Stimulated activated memory B cell treated with anti-CD40 and anti-IgM and Interleukin-4, amounts not matched to agents 10 μg/mL and 1 μg/mL and 100 μg/mL, for 72 hours (primary cell): ENCODE measurements around the gene KRTAP3-1.

ENCODE experiments used
- ATAC-seq: fragments of 150-1000 bp; cut with Tn5 transposase; 2 replicates; pipeline ENCODE4 v1.10.0; 2021
- H3K27ac Mint-ChIP-seq: one replicate; pipeline ENCODE4 v1.8.0; 2022; ENCODE audit warnings: mild to moderate bottlenecking, mixed read lengths
- H3K27me3 Mint-ChIP-seq: one replicate; pipeline ENCODE4 v1.8.0; 2022; ENCODE audit warnings: mixed read lengths
- H3K36me3 Mint-ChIP-seq: one replicate; pipeline ENCODE4 v1.8.0; 2022; ENCODE audit warnings: mixed read lengths
- H3K4me1 Mint-ChIP-seq: one replicate; pipeline ENCODE4 v1.8.0; 2022; ENCODE audit warnings: mixed read lengths
- H3K4me3 Mint-ChIP-seq: one replicate; pipeline ENCODE4 v1.8.0; 2022; ENCODE audit warnings: mild to moderate bottlenecking, moderate library complexity, mixed read lengths
- H3K9me3 Mint-ChIP-seq: one replicate; pipeline ENCODE4 v1.8.0; 2022; ENCODE audit warnings: mixed read lengths

Gene KRTAP3-1

DNA sequence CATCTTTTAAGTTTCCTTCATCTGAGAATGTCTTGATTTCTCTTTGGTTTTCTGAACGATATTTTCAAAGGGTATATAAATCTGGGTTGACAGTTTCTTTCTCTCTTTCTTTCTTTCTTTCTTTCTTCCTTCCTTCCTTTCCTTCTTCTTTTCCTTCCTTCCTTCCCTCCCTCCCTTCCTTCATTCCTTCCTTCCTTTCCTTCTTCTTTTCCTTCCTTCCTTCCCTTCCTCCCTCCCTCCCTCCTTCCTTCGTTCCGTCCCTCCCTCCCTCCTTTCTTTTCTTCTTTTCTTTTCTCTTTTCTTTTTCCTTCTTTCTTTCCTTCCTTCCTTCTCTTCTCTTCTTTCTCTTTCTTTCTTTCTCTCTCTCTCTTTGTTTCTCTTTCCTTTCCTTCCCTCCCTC, 34.6 kb downstream of the KRTAP3-1 start:
- Mint-ChIP-seq H3K27me3 (peaks cover 41% of the 10 kb centered on the region), H3K27ac (no peak overlapping the region), H3K4me3 (no peak overlapping the region), H3K36me3 (no peaks in the 10 kb centered on the region), H3K4me1 (no peaks in the 10 kb centered on the region), H3K9me3 (no peaks in the 10 kb centered on the region)
- ATAC-seq = no peak

DNA sequence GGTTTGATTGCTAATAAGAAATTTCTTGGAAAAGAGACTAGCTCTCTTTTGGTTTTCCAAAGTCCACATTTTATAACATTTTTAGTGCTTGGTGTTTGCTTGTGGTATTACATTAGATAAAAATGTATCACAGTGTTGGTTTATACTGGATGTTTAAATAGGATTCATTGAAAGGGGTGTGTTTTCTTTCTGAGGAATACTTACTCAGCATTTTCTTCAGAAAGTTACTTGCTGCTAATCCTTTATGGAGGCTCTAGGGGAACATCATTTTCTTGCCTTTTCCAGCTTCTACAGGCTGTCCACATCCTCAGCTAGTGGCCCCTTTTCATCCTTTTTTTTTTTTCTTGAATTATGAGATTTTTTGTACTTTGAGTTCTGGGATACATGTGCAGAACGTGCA, 41.3 kb downstream of the KRTAP3-1 start:
- no peak overlapping the region for H3K4me3 Mint-ChIP-seq
- H3K9me3 Mint-ChIP-seq = no peaks in the 10 kb centered on the region

GRCh38 chr17:40966848-40967247, 42.1 kb downstream of the KRTAP3-1 start, which contains the start of gene KRT39:
Gene KRT39, minus strand, starts transcription at chr17:40966948. Its CDS starts 92 bp downstream, at chr17:40966856.
- Mint-ChIP-seq H3K4me1 (no peaks in the 10 kb centered on the region), H3K9me3 (no peaks in the 10 kb centered on the region), H3K27me3 (peaks cover 8% of the 10 kb centered on the region), H3K36me3 (no peaks in the 10 kb centered on the region), H3K27ac (no peak within 1 kb of the TSS), H3K4me3 (no peak within 1 kb of the TSS)
- no peak for ATAC-seq

More for the DNA sequence above, 41.3 kb downstream of the KRTAP3-1 start:
- H3K27ac Mint-ChIP-seq = no peak overlapping the region
- no peaks in the 10 kb centered on the region for H3K4me1 Mint-ChIP-seq
- H3K36me3 Mint-ChIP-seq = no peaks in the 10 kb centered on the region
- ATAC-seq = no peak
- peaks cover 8% of the 10 kb centered on the region for H3K27me3 Mint-ChIP-seq

DNA sequence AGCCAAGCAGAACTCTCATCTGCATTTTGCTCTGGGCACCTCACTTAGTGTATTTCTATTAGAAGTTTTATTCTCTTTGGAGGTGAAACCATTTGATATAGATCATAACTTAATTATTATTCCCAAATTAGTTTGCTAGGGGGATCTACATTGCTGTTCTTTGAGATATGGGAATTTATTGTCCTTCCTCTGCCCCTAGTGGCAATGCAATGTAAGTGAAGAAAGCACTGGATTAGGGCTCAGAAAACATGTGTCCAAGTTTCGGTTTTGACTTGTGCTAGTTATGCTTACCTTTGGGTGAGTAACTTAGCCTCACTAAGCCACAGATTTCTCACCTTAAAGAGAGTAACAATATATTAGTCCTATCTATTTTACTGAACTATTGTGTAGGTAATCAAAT, 45.1 kb downstream of the KRTAP3-1 start:
- no peak overlapping the region for H3K27ac Mint-ChIP-seq
- peaks cover 20% of the 10 kb centered on the region for H3K27me3 Mint-ChIP-seq
- H3K9me3 Mint-ChIP-seq = no peaks in the 10 kb centered on the region
- no peak for ATAC-seq
- no peak overlapping the region for H3K4me3 Mint-ChIP-seq
- H3K4me1 Mint-ChIP-seq = peaks cover 7% of the 10 kb centered on the region
- no peaks in the 10 kb centered on the region for H3K36me3 Mint-ChIP-seq

- H3K4me1 Mint-ChIP-seq = peaks cover 7% of the 10 kb centered on the region
- H3K27ac Mint-ChIP-seq = no peak overlapping the region
- ATAC-seq = no peak
- peaks cover 20% of the 10 kb centered on the region for H3K27me3 Mint-ChIP-seq
- H3K4me3 Mint-ChIP-seq = no peak overlapping the region
- no peaks in the 10 kb centered on the region for H3K36me3 Mint-ChIP-seq
- H3K9me3 Mint-ChIP-seq = no peaks in the 10 kb centered on the region
Measured at GRCh38 chr17:40962059-40962561, 46.8 kb downstream of the KRTAP3-1 start.

- Mint-ChIP-seq H3K9me3 (no peaks in the 10 kb centered on the region), H3K36me3 (no peaks in the 10 kb centered on the region), H3K27me3 (peaks cover 20% of the 10 kb centered on the region), H3K27ac (no peak overlapping the region), H3K4me3 (no peak overlapping the region), H3K4me1 (peaks cover 7% of the 10 kb centered on the region)
- ATAC-seq = no peak
Measured at GRCh38 chr17:40961591-40961990, 47.3 kb downstream of the KRTAP3-1 start.

DNA sequence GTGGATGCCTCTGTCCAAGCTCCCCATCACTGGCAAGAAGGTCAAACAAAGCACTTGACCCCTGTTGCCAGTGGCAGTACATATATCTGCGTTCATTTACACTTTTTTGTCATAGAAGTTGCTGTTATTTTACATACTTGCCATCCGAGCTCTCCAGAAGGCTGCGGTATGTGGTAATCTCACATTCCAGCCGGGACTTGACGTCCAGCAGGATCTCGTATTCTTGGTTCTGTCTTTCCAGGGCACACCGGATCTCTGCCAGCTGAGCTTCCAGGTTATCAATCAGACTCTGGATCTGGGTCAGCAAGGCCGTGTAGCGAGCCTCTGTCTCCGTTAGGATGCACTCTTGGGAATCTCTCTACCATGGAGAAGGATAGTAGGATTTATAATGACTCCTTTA, 48.8 kb downstream of the KRTAP3-1 start:
- ATAC-seq = no peak
- no peak overlapping the region for H3K4me3 Mint-ChIP-seq
- peaks cover 33% of the 10 kb centered on the region for H3K27me3 Mint-ChIP-seq
- no peaks in the 10 kb centered on the region for H3K36me3 Mint-ChIP-seq
- H3K9me3 Mint-ChIP-seq = no peaks in the 10 kb centered on the region
- no peak overlapping the region for H3K27ac Mint-ChIP-seq
- H3K4me1 Mint-ChIP-seq = peaks cover 7% of the 10 kb centered on the region
